Fibroblast of lung (primary cell): ENCODE results near the gene NOL4L. TPM values are rescaled to one million over a fixed set of nuclear protein-coding genes. Genes with fewer than 3 reads are reported as not detected.

Source experiments
- DNase-seq, 2 donors: peaks; one replicate each; pipeline versions ENCODE4 v3.0.0 to v3.0.0-alpha.2; 2010; ENCODE audit warnings: low read depth in 2 of 2
- H2AFZ ChIP-seq: 2 replicates; pipeline ENCODE4 v1.5.1; 2012; ENCODE audit warnings: low read length, control low read depth, inconsistent platforms
- H3K27ac ChIP-seq: 2 replicates; pipeline ENCODE4 v1.5.1; 2011; ENCODE audit warnings: low read length, control low read depth; ENCODE audit not compliant: insufficient read depth
- H3K27me3 ChIP-seq: 2 replicates; pipeline ENCODE4 v1.5.1; 2011; ENCODE audit warnings: mild to moderate bottlenecking, low read length; ENCODE audit not compliant: control insufficient read depth, insufficient read depth
- H3K36me3 ChIP-seq: 2 replicates; pipeline ENCODE4 v1.5.1; 2011; ENCODE audit warnings: low read length; ENCODE audit not compliant: control insufficient read depth, insufficient read depth
- H3K4me1 ChIP-seq: 2 replicates; pipeline ENCODE4 v1.5.1; 2011; ENCODE audit warnings: low read length; ENCODE audit not compliant: control insufficient read depth, insufficient read depth; ENCODE audit errors: extremely low read depth
- H3K4me2 ChIP-seq: 2 replicates; pipeline ENCODE4 v1.5.1; 2011; ENCODE audit warnings: low read length, control low read depth; ENCODE audit not compliant: insufficient read depth; ENCODE audit errors: extremely low read depth
- H3K4me3 ChIP-seq, 4 experiments: fragments of 200-600 bp in 1 of 4; sonication (generic) in 1 of 4; replicated peaks in 1 of 4; 2 replicates each; pipeline ENCODE4 v1.5.1; 2011 to 2016; ENCODE audit warnings: low read length in 4 of 4, low read depth in 3 of 4, mild to moderate bottlenecking in 3 of 4, control low read depth in 2 of 4, inconsistent platforms in 1 of 4, mixed read lengths in 1 of 4; ENCODE audit not compliant: insufficient read depth in 1 of 4; ENCODE audit errors: control extremely low read depth in 1 of 4
- H3K79me2 ChIP-seq: 2 replicates; pipeline ENCODE4 v1.5.1; 2012; ENCODE audit warnings: mild to moderate bottlenecking, low read length, inconsistent platforms; ENCODE audit not compliant: control insufficient read depth, insufficient read depth
- H3K9ac ChIP-seq: 2 replicates; pipeline ENCODE4 v1.5.1; 2011; ENCODE audit warnings: mild to moderate bottlenecking, low read length, control low read depth; ENCODE audit not compliant: insufficient read depth
- H3K9me3 ChIP-seq: 2 replicates; pipeline ENCODE4 v1.5.1; 2012; ENCODE audit warnings: low read depth, low read length; ENCODE audit not compliant: control insufficient read depth, insufficient read depth
- H4K20me1 ChIP-seq: 2 replicates; pipeline ENCODE4 v1.5.1; 2011; ENCODE audit warnings: low read length; ENCODE audit not compliant: control insufficient read depth, insufficient read depth; ENCODE audit errors: extremely low read depth
- CTCF ChIP-seq, 2 donors: IDR thresholded peaks in 1 of 2; conservative IDR thresholded peaks in 1 of 2; 1 replicate in 1 of 2; 2 replicates in 1 of 2; pipeline ENCODE4 v1.5.1; 2011 to 2012; ENCODE audit warnings: low read length in 2 of 2, control low read depth in 1 of 2, inconsistent platforms in 1 of 2, low read depth in 1 of 2, mild to moderate bottlenecking in 1 of 2
- EZH2 ChIP-seq: IDR thresholded peaks from 2 replicates; pipeline ENCODE4 v1.5.1; 2012; ENCODE audit warnings: low read length, control low read depth, mild to moderate bottlenecking; ENCODE audit errors: missing control alignments
- polyA plus RNA-seq, 2 donors: library from polyadenylated mRNA; depleted of rRNA in 1 of 2; stranded (reverse) in 1 of 2; unstranded in 1 of 2; fragments of >200 nt; gene quantifications; 2 replicates each; pipeline ENCODE4 v1.2.1, GENCODE V29; 2011 to 2012; ENCODE audit warnings: missing spikeins in 1 of 2
- total RNA-seq: library from RNA; depleted of rRNA; stranded (reverse); fragments of >200 nt; gene quantifications from 2 replicates; pipeline ENCODE4 v1.2.1, GENCODE V29; 2014

Gene NOL4L
- total and polyA plus RNA-seq, 2 donors (not counting 1 experiment from before 2014, with no cell fraction given): 3.2 to 4.0 TPM

- Histone ChIP-seq H3K27ac (no peak overlapping the region), H4K20me1 (no peaks in the 10 kb centered on the region), H3K9ac (no peak overlapping the region), H3K4me2 (no peak overlapping the region), H3K9me3 (no peaks in the 10 kb centered on the region), H3K27me3 (no peaks in the 10 kb centered on the region), H2AFZ (no peak overlapping the region), H3K4me1 (no peaks in the 10 kb centered on the region), H3K4me3 (no peak overlapping the region), H3K36me3 (no peaks in the 10 kb centered on the region), H3K79me2 (no peaks in the 10 kb centered on the region)
- DNase-seq: no peak
- no peak for TF ChIP-seq CTCF (conservative IDR thresholded peaks at IDR 0.05 in 1 of 2, IDR thresholded peaks at IDR 0.05 in 1 of 2; ENCODE audit: low read depth in 1 of 2, low read length in 2 of 2)
- TF ChIP-seq EZH2: no peak
These were observed 74.4 kb downstream of the NOL4L start for GRCh38 chr20:32510601-32511357.

- TF ChIP-seq EZH2 (no peak), CTCF (conservative IDR thresholded peaks at IDR 0.05 in 1 of 2, IDR thresholded peaks at IDR 0.05 in 1 of 2; ENCODE audit: low read depth in 1 of 2, low read length in 2 of 2) (no peak)
- Histone ChIP-seq H3K9me3 (no peaks in the 10 kb centered on the region), H3K4me2 (no peak overlapping the region), H3K9ac (no peak overlapping the region), H4K20me1 (no peaks in the 10 kb centered on the region), H3K36me3 (no peaks in the 10 kb centered on the region), H3K27ac (no peak overlapping the region), H2AFZ (no peak overlapping the region), H3K4me3 (no peak overlapping the region), H3K4me1 (no peaks in the 10 kb centered on the region), H3K79me2 (no peaks in the 10 kb centered on the region), H3K27me3 (no peaks in the 10 kb centered on the region)
- no peak for DNase-seq
These were observed 75.0 kb downstream of the NOL4L start for GRCh38 chr20:32510120-32510600.

- no peak overlapping the region for H2AFZ ChIP-seq
- no peaks in the 10 kb centered on the region for H4K20me1 ChIP-seq
- no peaks in the 10 kb centered on the region for H3K4me1 ChIP-seq
- DNase-seq: peak in 1 of 2 donors; percentile 35
- TF ChIP-seq CTCF (conservative IDR thresholded peaks at IDR 0.05 in 1 of 2, IDR thresholded peaks at IDR 0.05 in 1 of 2; ENCODE audit: low read depth in 1 of 2, low read length in 2 of 2): peak in 1 of 2 donors; percentile 46
- no peak for TF ChIP-seq EZH2
- H3K79me2 ChIP-seq: no peaks in the 10 kb centered on the region
- no peak overlapping the region for H3K27ac ChIP-seq
- H3K4me3 ChIP-seq: no peak overlapping the region
- no peaks in the 10 kb centered on the region for H3K36me3 ChIP-seq
- no peaks in the 10 kb centered on the region for H3K9me3 ChIP-seq
- no peak overlapping the region for H3K9ac ChIP-seq
- no peak overlapping the region for H3K4me2 ChIP-seq
- H3K27me3 ChIP-seq: no peaks in the 10 kb centered on the region
These were observed 75.5 kb downstream of the NOL4L start for GRCh38 chr20:32509639-32510066.
